Upper lobe of left lung (tissue), 6 donors: Measurements from ENCODE around the gene ZBED1. TPM values are rescaled to one million over a fixed set of nuclear protein-coding genes. Genes with fewer than 3 reads are reported as not detected.

Experiments used
- ATAC-seq, 2 donors: fragments of 200-7000 bp; cut with Tn5 transposase; one replicate each; pipeline ENCODE4 v1.9.1; 2022; ENCODE audit warnings: mild to moderate bottlenecking in 2 of 2, moderate library complexity in 2 of 2; ENCODE audit not compliant: low FRiP score in 2 of 2
- DNase-seq, 2 donors: peaks; one replicate each; pipeline ENCODE4 v3.0.0-alpha.2; 2019 to 2020
- H3K27ac ChIP-seq, 4 donors: fragments of 200-600 bp; sonication (generic); one replicate each; pipeline ENCODE4 v1.5.1; 2016 to 2019
- H3K27me3 ChIP-seq, 4 donors: fragments of 200-600 bp; sonication (generic); one replicate each; pipeline ENCODE4 v1.5.1; 2017 to 2019
- H3K36me3 ChIP-seq, 4 donors: fragments of 200-600 bp; sonication (generic); one replicate each; pipeline ENCODE4 v1.5.1; 2016 to 2019
- H3K4me1 ChIP-seq, 4 donors: fragments of 200-600 bp; sonication (generic); one replicate each; pipeline ENCODE4 v1.5.1; 2018 to 2019
- H3K4me3 ChIP-seq, 4 donors: fragments of 200-600 bp; sonication (generic); one replicate each; pipeline ENCODE4 v1.5.1; 2017 to 2019; ENCODE audit warnings: mild to moderate bottlenecking in 2 of 4, moderate library complexity in 1 of 4
- H3K9me3 ChIP-seq, 4 donors: fragments of 200-600 bp; sonication (generic); one replicate each; pipeline ENCODE4 v1.5.1; 2018 to 2019
- CTCF ChIP-seq, 6 experiments: fragments of 450-650 bp in 4 of 6; fragments of 200-600 bp in 2 of 6; sonication (generic) in 2 of 6; IDR thresholded peaks; one replicate each; pipeline ENCODE4 v1.5.1; 2016 to 2019; ENCODE audit warnings: antibody characterized with exemption in 6 of 6
- EP300 ChIP-seq, 4 donors: sonication (generic); formaldehyde crosslinking; IDR thresholded peaks; one replicate each; pipeline ENCODE4 v1.5.1; 2017; ENCODE audit warnings: antibody characterized with exemption in 4 of 4, control low read depth in 2 of 4
- POLR2A ChIP-seq, 4 donors: fragments of 450-650 bp; IDR thresholded peaks; one replicate each; pipeline ENCODE4 v1.5.1; 2016 to 2017; ENCODE audit warnings: antibody characterized with exemption in 4 of 4, mild to moderate bottlenecking in 2 of 4
- POLR2AphosphoS5 ChIP-seq, 2 donors: sonication (generic); formaldehyde crosslinking; IDR thresholded peaks; one replicate each; pipeline ENCODE4 v1.5.1; 2017; ENCODE audit warnings: antibody characterized with exemption in 2 of 2
- WGBS, 2 donors: methylation state at CpG; one replicate each; pipeline ENCODE4 v1.1.5; 2017 to 2018; 5-methylcytosine and 5-hydroxymethylcytosine counted together
- total RNA-seq, 6 donors: library from RNA; depleted of rRNA in 4 of 6; stranded (reverse); fragments of >200 nt in 4 of 6; gene quantifications; one replicate each; pipeline versions ENCODE4 v1.1.0 to v1.2.1, GENCODE V29; 2016 to 2021
- donor health status: DM: no; HTN: no; CAD: no; lungs with moderate emphysema.
- donor health status: DM: no; HTN: yes; CAD: no; lungs with severe emphysema.

Gene ZBED1
- total RNA-seq, 6 donors from 2014 or later = 33.2 to 48.7 (median 41.6) TPM

GRCh38 chrX:2499507-2499906 lies 1.3 kb downstream of the ZBED1 start:
- TF ChIP-seq POLR2A (IDR thresholded peaks at IDR 0.05) (no peak), CTCF (IDR thresholded peaks at IDR 0.05) (no peak), POLR2AphosphoS5 (IDR thresholded peaks at IDR 0.05) (no peak), EP300 (IDR thresholded peaks at IDR 0.05) (no peak)
- no peaks in the 10 kb centered on the region for H3K9me3 ChIP-seq
- H3K4me3 ChIP-seq = peak overlapping the region; percentile 22 to 98 (median 82)
- peaks cover 24 to 37% (median 32%) of the 10 kb centered on the region in 4 donors for H3K4me1 ChIP-seq
- peak overlapping the region; percentile 92 to 95 (median 92) for H3K27ac ChIP-seq
- DNase-seq (no peak), ATAC-seq (no peak)
- WGBS, 2 donors = 89 to 97% methylated on average over 8 of the region's 8 CpGs
- H3K36me3 ChIP-seq = peaks cover 0 to 8% (median 2%) of the 10 kb centered on the region in 4 donors
- no peaks in the 10 kb centered on the region for H3K27me3 ChIP-seq

GRCh38 chrX:2498781-2499302 lies 1.9 kb downstream of the ZBED1 start:
- Histone ChIP-seq H3K4me1 (peaks cover 24 to 37% (median 32%) of the 10 kb centered on the region in 4 donors), H3K9me3 (no peaks in the 10 kb centered on the region), H3K27ac (peak overlapping the region; percentile 92 to 95 (median 92)), H3K27me3 (no peaks in the 10 kb centered on the region), H3K4me3 (peak overlapping the region in 2 of 4 donors; percentile 91 to 98), H3K36me3 (peaks cover 0 to 8% (median 2%) of the 10 kb centered on the region in 4 donors)
- TF ChIP-seq POLR2A (IDR thresholded peaks at IDR 0.05) (no peak), EP300 (IDR thresholded peaks at IDR 0.05) (no peak), CTCF (IDR thresholded peaks at IDR 0.05) (no peak)
- WGBS, 2 donors = 29 to 30% methylated on average over 10 of the region's 10 CpGs
- peak in 1 of 2 donors; percentile 33 for ATAC-seq
- peak in 1 of 2 donors; percentile 54 for DNase-seq

GRCh38 chrX:2497961-2498780 lies 2.6 kb downstream of the ZBED1 start:
- Histone ChIP-seq H3K9me3 (no peaks in the 10 kb centered on the region), H3K4me1 (peaks cover 24 to 37% (median 32%) of the 10 kb centered on the region in 4 donors), H3K36me3 (peaks cover 0 to 8% (median 2%) of the 10 kb centered on the region in 4 donors), H3K27ac (peak overlapping the region; percentile 92 to 95 (median 92)), H3K27me3 (no peaks in the 10 kb centered on the region), H3K4me3 (peak overlapping the region in 2 of 4 donors; percentile 91 to 98)
- ATAC-seq (no peak), DNase-seq (no peak)
- 39 to 64% methylated on average over 11 of the region's 11 CpGs for WGBS, 2 donors
- no peak for TF ChIP-seq POLR2A (IDR thresholded peaks at IDR 0.05)
- no peak for TF ChIP-seq POLR2AphosphoS5 (IDR thresholded peaks at IDR 0.05)
- no peak for TF ChIP-seq CTCF (IDR thresholded peaks at IDR 0.05)
- no peak for TF ChIP-seq EP300 (IDR thresholded peaks at IDR 0.05)

- Histone ChIP-seq H3K4me1 (peaks cover 24 to 34% (median 29%) of the 10 kb centered on the region in 4 donors), H3K4me3 (no peak overlapping the region)
Observed at GRCh38 chrX:2495595-2495994, 5.2 kb downstream of the ZBED1 start.

More at GRCh38 chrX:2495595-2495994, 5.2 kb downstream of the ZBED1 start:
- peaks cover 0 to 10% (median 3%) of the 10 kb centered on the region in 4 donors for H3K36me3 ChIP-seq
- no peaks in the 10 kb centered on the region for H3K9me3 ChIP-seq
- no peaks in the 10 kb centered on the region for H3K27me3 ChIP-seq
- DNase-seq = no peak
- TF ChIP-seq POLR2A (IDR thresholded peaks at IDR 0.05) (no peak), POLR2AphosphoS5 (IDR thresholded peaks at IDR 0.05) (no peak), EP300 (IDR thresholded peaks at IDR 0.05) (no peak), CTCF (IDR thresholded peaks at IDR 0.05) (no peak)
- 83 to 89% methylated on average over 14 of the region's 14 CpGs for WGBS, 2 donors
- ATAC-seq = no peak
- H3K27ac ChIP-seq = no peak overlapping the region
